Gastrocnemius medialis (tissue), 4 donors: ENCODE results near the gene HIP1R. TPM values are rescaled to one million over a fixed set of nuclear protein-coding genes. Genes with fewer than 3 reads are reported as not detected.

Source experiments
- ATAC-seq, 2 donors: fragments of 150-250 bp; one replicate each; pipeline ENCODE4 v1.9.1; 2016
- DNase-seq, 2 donors: peaks; one replicate each; pipeline ENCODE4 v3.0.0-alpha.2; 2019
- H3K27ac ChIP-seq, 4 donors: fragments of 200-600 bp; sonication (generic); 1 replicate in 1 of 4; 2 replicates in 3 of 4; pipeline ENCODE4 v1.5.1; 2016 to 2018; ENCODE audit warnings: mild to moderate bottlenecking in 2 of 4, moderate library complexity in 1 of 4
- H3K27me3 ChIP-seq, 3 donors: fragments of 200-600 bp; sonication (generic) in 2 of 3; 1 replicate in 1 of 3; 2 replicates in 2 of 3; pipeline versions ENCODE4 v1.5.1 to v1.6.0; 2016 to 2019; ENCODE audit warnings: mild to moderate bottlenecking in 1 of 3, moderate library complexity in 1 of 3
- H3K36me3 ChIP-seq, 2 donors: fragments of 200-600 bp; sonication (generic) in 1 of 2; one replicate each; pipeline ENCODE4 v1.5.1; 2017 to 2018
- H3K4me1 ChIP-seq, 2 donors: fragments of 200-600 bp; sonication (generic) in 1 of 2; one replicate each; pipeline ENCODE4 v1.5.1; 2016 to 2017; ENCODE audit warnings: mild to moderate bottlenecking in 2 of 2
- H3K4me3 ChIP-seq, 4 donors: fragments of 200-600 bp; sonication (generic) in 3 of 4; 1 replicate in 1 of 4; 2 replicates in 3 of 4; pipeline ENCODE4 v1.5.1; 2016 to 2019; ENCODE audit warnings: mild to moderate bottlenecking in 2 of 4
- H3K9me3 ChIP-seq, 3 donors: fragments of 200-600 bp; sonication (generic) in 2 of 3; 1 replicate in 1 of 3; 2 replicates in 2 of 3; pipeline ENCODE4 v1.5.1; 2016 to 2019
- POLR2A ChIP-seq, 2 donors: fragments of 450-650 bp; IDR thresholded peaks; one replicate each; pipeline ENCODE4 v1.6.1; 2017; ENCODE audit warnings: antibody characterized with exemption in 2 of 2, mild to moderate bottlenecking in 2 of 2, moderate library complexity in 2 of 2
- in situ Hi-C, 4 donors: fragments of 200-750 bp; cut with MboI; loops; one replicate each; pipeline versions ENCODE4 v1.15.0 to v1.8.0; 2017; ENCODE audit warnings: low sequenced_read_pairs in 4 of 4
- intact Hi-C: fragments of 100-400 bp; cut with DNase I; formaldehyde crosslinking; loops from one replicate; pipeline ENCODE4 v1.15.1; 2023; ENCODE audit warnings: low total_unique reads
- total RNA-seq, 4 donors: library from RNA; depleted of rRNA; stranded (reverse); fragments of >200 nt; gene quantifications; one replicate each; pipeline versions ENCODE4 v1.1.0 to v1.2.3, GENCODE V29; 2016
- TF ChIP-seq, protein P1 (sequence below), 5 experiments: fragments of 450-650 bp in 3 of 5; fragments of 200-600 bp in 2 of 5; sonication (generic) in 2 of 5; IDR thresholded peaks in 4 of 5; conservative IDR thresholded peaks in 1 of 5; 1 replicate in 4 of 5; 2 replicates in 1 of 5; pipeline ENCODE4 v1.5.1; 2016 to 2019; ENCODE audit warnings: antibody characterized with exemption in 5 of 5, mild to moderate bottlenecking in 3 of 5, moderate library complexity in 3 of 5

Gene HIP1R
- total RNA-seq, 4 donors from 2014 or later = 9.3 to 14.8 (median 14.5) TPM

DNA sequence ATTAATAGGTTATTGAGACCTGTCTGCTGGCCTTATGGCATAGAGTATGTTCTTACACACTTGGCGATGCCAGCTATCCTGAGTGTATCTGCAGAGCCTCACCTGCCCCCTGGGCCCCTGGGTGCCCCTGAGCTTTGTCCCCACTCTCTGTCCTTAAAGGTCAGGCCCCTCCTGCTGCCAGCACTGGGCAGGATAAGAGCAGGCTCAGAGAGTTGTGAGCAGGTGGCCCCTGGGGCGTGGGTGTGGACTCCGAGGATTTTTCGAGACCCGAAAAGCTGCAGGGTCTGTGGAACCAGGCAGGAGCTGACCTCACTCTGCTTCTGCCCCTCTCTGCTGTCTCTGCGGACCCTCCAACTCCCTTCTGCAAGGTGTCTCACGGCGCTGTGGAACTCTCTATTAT lies 8.2 kb downstream of the HIP1R start:
- Histone ChIP-seq H3K27me3 (no peaks in the 10 kb centered on the region), H3K9me3 (no peaks in the 10 kb centered on the region), H3K4me1 (peaks cover 17 to 30% of the 10 kb centered on the region in 2 donors), H3K36me3 (no peaks in the 10 kb centered on the region), H3K4me3 (no peak overlapping the region), H3K27ac (no peak overlapping the region)
- TF ChIP-seq POLR2A (IDR thresholded peaks at IDR 0.05) = no peak
- TF ChIP-seq, protein P1, sequence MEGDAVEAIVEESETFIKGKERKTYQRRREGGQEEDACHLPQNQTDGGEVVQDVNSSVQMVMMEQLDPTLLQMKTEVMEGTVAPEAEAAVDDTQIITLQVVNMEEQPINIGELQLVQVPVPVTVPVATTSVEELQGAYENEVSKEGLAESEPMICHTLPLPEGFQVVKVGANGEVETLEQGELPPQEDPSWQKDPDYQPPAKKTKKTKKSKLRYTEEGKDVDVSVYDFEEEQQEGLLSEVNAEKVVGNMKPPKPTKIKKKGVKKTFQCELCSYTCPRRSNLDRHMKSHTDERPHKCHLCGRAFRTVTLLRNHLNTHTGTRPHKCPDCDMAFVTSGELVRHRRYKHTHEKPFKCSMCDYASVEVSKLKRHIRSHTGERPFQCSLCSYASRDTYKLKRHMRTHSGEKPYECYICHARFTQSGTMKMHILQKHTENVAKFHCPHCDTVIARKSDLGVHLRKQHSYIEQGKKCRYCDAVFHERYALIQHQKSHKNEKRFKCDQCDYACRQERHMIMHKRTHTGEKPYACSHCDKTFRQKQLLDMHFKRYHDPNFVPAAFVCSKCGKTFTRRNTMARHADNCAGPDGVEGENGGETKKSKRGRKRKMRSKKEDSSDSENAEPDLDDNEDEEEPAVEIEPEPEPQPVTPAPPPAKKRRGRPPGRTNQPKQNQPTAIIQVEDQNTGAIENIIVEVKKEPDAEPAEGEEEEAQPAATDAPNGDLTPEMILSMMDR (IDR thresholded peaks at IDR 0.05 in 4 of 5, conservative IDR thresholded peaks at IDR 0.05 in 1 of 5) = no peak
- ATAC-seq (no peak), DNase-seq (no peak)
- intact Hi-C loops (no loop called here), in situ Hi-C loops (no loop called here)

DNA sequence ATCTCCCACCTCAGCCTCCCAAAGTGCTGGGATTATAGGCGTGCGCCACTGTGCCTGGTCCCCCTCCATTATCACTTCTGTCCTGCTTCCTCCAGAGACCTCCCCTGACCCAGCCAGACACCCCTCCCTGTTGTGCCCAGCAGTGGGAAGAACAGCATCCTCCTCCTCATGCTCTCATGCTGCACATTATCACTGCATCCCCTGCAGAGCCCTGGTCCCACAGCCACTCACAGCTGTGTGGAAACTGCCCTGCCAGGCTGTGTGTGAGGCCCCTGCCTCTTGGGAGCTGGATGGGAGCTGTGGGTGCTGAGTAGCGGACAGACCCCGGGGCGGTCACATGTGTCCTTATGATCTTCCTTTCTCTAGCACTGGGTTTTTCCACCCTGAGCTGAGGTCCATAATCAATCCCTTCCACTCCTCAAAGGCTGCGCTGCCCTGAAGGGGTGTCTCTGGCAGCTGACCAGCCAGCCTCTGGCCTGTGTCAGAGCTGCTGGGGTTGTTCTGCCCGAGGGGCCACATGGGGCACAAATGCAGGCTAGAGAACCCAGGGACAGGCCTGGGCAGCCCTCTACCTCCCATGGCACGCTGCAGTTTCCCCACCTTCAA lies 9.2 kb downstream of the HIP1R start:
- in situ Hi-C loops (no loop called here), intact Hi-C loops (no loop called here)
- H3K27ac ChIP-seq = no peak overlapping the region
- no peaks in the 10 kb centered on the region for H3K9me3 ChIP-seq
- peaks cover 17 to 30% of the 10 kb centered on the region in 2 donors for H3K4me1 ChIP-seq
- DNase-seq (no peak), ATAC-seq (no peak)
- no peaks in the 10 kb centered on the region for H3K36me3 ChIP-seq
- no peak for TF ChIP-seq POLR2A (IDR thresholded peaks at IDR 0.05)
- TF ChIP-seq, protein P1 (IDR thresholded peaks at IDR 0.05 in 4 of 5, conservative IDR thresholded peaks at IDR 0.05 in 1 of 5) = no peak
- H3K27me3 ChIP-seq = no peaks in the 10 kb centered on the region
- H3K4me3 ChIP-seq = no peak overlapping the region

DNA sequence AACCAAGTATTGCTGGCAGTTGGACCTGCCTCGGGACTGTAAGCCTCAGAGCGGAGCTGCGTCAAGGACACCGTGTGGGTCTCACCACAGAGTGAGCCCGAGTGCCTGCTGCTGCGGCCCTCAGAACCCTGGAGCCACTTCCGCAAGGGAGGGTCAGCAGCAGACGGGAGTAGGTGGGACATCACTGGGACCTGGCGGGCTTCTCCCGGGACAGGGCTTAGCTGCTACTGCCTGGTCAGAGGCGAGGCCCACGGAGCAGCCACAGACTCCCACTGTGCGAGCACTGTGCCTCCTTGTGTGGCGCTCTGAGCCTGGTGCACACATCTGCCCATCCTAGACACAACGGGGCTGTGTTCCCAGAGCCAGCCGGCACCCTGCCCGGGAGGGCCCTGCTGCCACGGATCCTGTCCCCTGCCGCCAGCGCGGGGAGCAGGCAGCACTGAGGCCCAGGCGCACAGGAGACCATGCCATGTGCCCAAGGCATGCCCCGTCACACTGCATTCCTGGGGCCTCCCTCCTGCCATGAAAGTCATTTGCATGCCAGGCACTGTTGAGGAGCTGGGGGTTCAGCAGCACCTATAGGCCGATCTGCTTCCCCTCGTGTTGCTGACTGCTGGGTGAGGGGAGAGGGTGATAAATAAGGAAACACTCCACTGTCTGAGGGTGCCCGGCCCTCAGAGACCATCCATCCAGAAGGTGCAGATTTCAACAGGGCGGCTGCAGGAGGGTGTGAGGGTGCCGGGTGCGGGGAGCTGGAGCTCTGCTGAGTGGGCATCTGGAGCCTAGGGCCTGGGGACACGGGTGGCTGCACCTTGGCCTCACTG lies 10.0 kb downstream of the HIP1R start:
- no peak overlapping the region for H3K4me3 ChIP-seq
- intact Hi-C loops = no loop called here
- H3K4me1 ChIP-seq = peaks cover 17 to 27% of the 10 kb centered on the region in 2 donors
- H3K27ac ChIP-seq = no peak overlapping the region
- no peaks in the 10 kb centered on the region for H3K9me3 ChIP-seq
- ATAC-seq (no peak), DNase-seq (no peak)
- H3K36me3 ChIP-seq = no peaks in the 10 kb centered on the region
- no peak for TF ChIP-seq POLR2A (IDR thresholded peaks at IDR 0.05)
- in situ Hi-C loops = no loop called here
- H3K27me3 ChIP-seq = no peaks in the 10 kb centered on the region

DNA sequence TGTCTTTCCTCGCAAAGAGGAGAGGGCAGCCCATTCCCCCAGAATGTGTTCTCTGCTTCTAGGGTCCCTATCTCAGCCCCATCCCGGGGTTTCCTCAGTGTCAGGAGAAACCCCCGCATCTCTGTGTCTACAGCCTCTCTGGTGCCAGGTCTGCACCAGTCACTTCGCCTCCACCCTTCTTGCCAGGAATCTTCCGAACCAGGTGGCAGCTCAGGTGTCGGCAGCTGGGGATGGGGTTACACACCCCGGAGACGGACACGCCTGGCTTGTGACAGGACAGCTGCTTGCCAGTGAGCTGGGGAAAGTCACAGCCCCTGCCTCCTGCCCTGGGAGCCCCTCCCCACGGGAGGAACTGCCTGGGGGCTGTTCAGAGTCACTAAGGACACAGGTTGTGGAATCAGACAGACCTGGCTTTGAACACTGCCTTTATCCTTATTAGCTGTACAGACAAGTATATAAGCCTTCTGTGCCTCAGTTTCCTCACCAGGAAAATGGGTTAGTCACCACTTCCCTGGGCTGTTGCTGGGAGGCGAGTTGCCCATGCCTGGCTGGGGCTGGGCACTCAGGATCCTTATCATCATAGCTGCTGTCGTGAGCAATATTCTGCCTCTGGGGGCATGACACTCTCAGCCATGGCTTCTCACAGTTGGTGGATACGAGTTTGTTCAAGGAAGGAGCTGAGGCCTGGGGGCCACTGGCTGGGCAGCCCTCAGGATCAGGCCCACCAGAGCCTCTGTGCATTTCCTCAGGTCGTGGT lies 10.8 kb downstream of the HIP1R start:
- intact Hi-C loops = no loop called here
- Histone ChIP-seq H3K36me3 (no peaks in the 10 kb centered on the region), H3K4me3 (no peak overlapping the region), H3K4me1 (peaks cover 10 to 20% of the 10 kb centered on the region in 2 donors), H3K9me3 (no peaks in the 10 kb centered on the region), H3K27me3 (no peaks in the 10 kb centered on the region), H3K27ac (no peak overlapping the region)
- TF ChIP-seq POLR2A (IDR thresholded peaks at IDR 0.05) = no peak
- TF ChIP-seq, protein P1 (IDR thresholded peaks at IDR 0.05 in 4 of 5, conservative IDR thresholded peaks at IDR 0.05 in 1 of 5) = no peak
- in situ Hi-C loops = no loop called here
- peak; percentile 11 to 27 for ATAC-seq
- no peak for DNase-seq
